Activated CD8-positive, alpha-beta memory T cell treated with anti-CD3 and anti-CD28 coated beads for 36 hours (primary cell): ENCODE data around the gene SBSN. TPM values are rescaled to one million over a fixed set of nuclear protein-coding genes. Genes with fewer than 3 reads are reported as not detected.
"Not testable (repeated sequence)": the region's sequence is repeated elsewhere in the genome, so short reads cannot be mapped to it uniquely, and the experiment has no call there.

Experiments
- CTCF ChIA-PET: fragments of 350-600 bp; sonication (Branson Sonifier 250); formaldehyde crosslinking; loops from one replicate; lab custom pipeline; 2021; ENCODE audit warnings: antibody characterized with exemption; lab: Charles Lee
- POLR2A ChIA-PET: fragments of 350-600 bp; sonication (Branson Sonifier 250); formaldehyde crosslinking; loops from one replicate; lab custom pipeline; 2021; ENCODE audit warnings: antibody characterized with exemption; lab: Charles Lee
- total RNA-seq, 2 experiments: library from RNA; stranded (reverse); gene quantifications; one replicate each; pipeline ENCODE4 v1.2.3, GENCODE V29; 2021

The SBSN gene
- total RNA-seq, 2 experiments from 2014 or later, result not detected

GRCh38 chr19:35491836-35492360 is 36.2 kb downstream of the SBSN start:
- POLR2A ChIA-PET, result no interaction called here

GRCh38 chr19:35490364-35490763 is 37.7 kb downstream of the SBSN start, which contains the start of gene KRTDAP:
TSS of gene KRTDAP (minus strand) at chr19:35490464. CDS start at chr19:35490442, 22 bp downstream.
- POLR2A ChIA-PET, result no interaction called here

More at GRCh38 chr19:35491836-35492360, 36.2 kb downstream of the SBSN start:
- CTCF ChIA-PET, result interaction anchor here (1.4 to 1.8 kb wide), 2 partner anchors 19 to 138 kb away, joined by 3 to 4 read pairs; no protein-coding TSS in a partner anchor

GRCh38 chr19:35488677-35489076 is 39.4 kb downstream of the SBSN start:
- CTCF ChIA-PET, result no interaction called here
- POLR2A ChIA-PET, result no interaction called here

More at GRCh38 chr19:35490364-35490763, 37.7 kb downstream of the SBSN start, which contains the start of gene KRTDAP:
- CTCF ChIA-PET, result interaction anchor here (1.8 kb wide), 1 partner anchor 137 kb away, joined by 4 read pairs; no protein-coding TSS in a partner anchor

GRCh38 chr19:35487656-35488182 is 40.4 kb downstream of the SBSN start:
- ChIA-PET CTCF (interaction anchor here (0.9 kb wide), 2 partner anchors 7 to 21 kb away, joined by 3 read pairs; no protein-coding TSS in a partner anchor), POLR2A (no interaction called here)

- ChIA-PET CTCF (interaction anchor here (0.8 to 1.0 kb wide), 2 partner anchors 9 to 24 kb away, joined by 3 to 5 read pairs; no protein-coding TSS in a partner anchor), POLR2A (no interaction called here)
These were observed 41.8 kb downstream of the SBSN start for GRCh38 chr19:35486268-35486708.

- POLR2A ChIA-PET, result no interaction called here
- CTCF ChIA-PET, result interaction anchor here (0.6 to 0.8 kb wide), 2 partner anchors 11 to 64 kb away, joined by 3 to 4 read pairs; no protein-coding TSS in a partner anchor
These were observed 43.7 kb downstream of the SBSN start for GRCh38 chr19:35484252-35485036.

- CTCF ChIA-PET, result no interaction called here
These were observed 45.0 kb downstream of the SBSN start for GRCh38 chr19:35483089-35483488.

GRCh38 chr19:35478794-35479677 is 49.1 kb downstream of the SBSN start:
- POLR2A ChIA-PET, result no interaction called here
- CTCF ChIA-PET, result no interaction called here

More at GRCh38 chr19:35483089-35483488, 45.0 kb downstream of the SBSN start:
- POLR2A ChIA-PET, result no interaction called here

- ChIA-PET CTCF (no interaction called here), POLR2A (no interaction called here)
These were observed 52.0 kb downstream of the SBSN start for GRCh38 chr19:35476149-35476548.

GRCh38 chr19:35474594-35474993 is 53.5 kb downstream of the SBSN start:
- POLR2A ChIA-PET, CTCF ChIA-PET: not testable (repeated sequence)

GRCh38 chr19:35474104-35474503 is 54.0 kb downstream of the SBSN start:
- POLR2A ChIA-PET, result no interaction called here
- CTCF ChIA-PET, result no interaction called here

Other genes with a start within 250 kb of the SBSN start
- under 1 TPM; 0.48 to 0.55 TPM for gene HAMP, start 245.8 kb downstream of the SBSN start, total RNA-seq
- gene MAG, start 236.2 kb downstream of the SBSN start, total RNA-seq, result not detected
- gene CD22, start 199.1 kb downstream of the SBSN start, total RNA-seq, result under 1 TPM; 0.13 to 0.23 TPM
- gene FFAR1, start 180.4 kb downstream of the SBSN start, total RNA-seq, result not detected
- gene FFAR3, start 169.9 kb downstream of the SBSN start, total RNA-seq, result under 1 TPM; 0.38 to 0.42 TPM
- gene GPR42, start 157.2 kb downstream of the SBSN start, total RNA-seq, result not detected
- gene FFAR2, start 80.1 kb downstream of the SBSN start, total RNA-seq, result not detected
- gene KRTDAP, start 37.8 kb downstream of the SBSN start, total RNA-seq, result not detected
- gene DMKN, start 14.7 kb downstream of the SBSN start, total RNA-seq, result 1 to 10 TPM in 1 of 2 experiments, under 1 TPM in 1; 0.65 to 2.0 TPM
- not detected for gene GAPDHS, start 5.1 kb upstream of the SBSN start, total RNA-seq
- 100 to 1,000 TPM; 106 to 110 TPM for gene TMEM147, start 17.3 kb upstream of the SBSN start, total RNA-seq
- gene ATP4A, start 35.3 kb upstream of the SBSN start, total RNA-seq, result not detected
- not detected for gene PMIS2, start 57.9 kb upstream of the SBSN start, total RNA-seq
- 10 to 100 TPM; 38.8 to 40.9 TPM for gene HAUS5, start 84.4 kb upstream of the SBSN start, total RNA-seq
- gene RBM42, start 100.7 kb upstream of the SBSN start, total RNA-seq, result 100 to 1,000 TPM; 102 to 104 TPM
- gene ETV2, start 113.4 kb upstream of the SBSN start, total RNA-seq, result 1 to 10 TPM; 2.0 to 2.1 TPM
- gene COX6B1, start 120.0 kb upstream of the SBSN start, total RNA-seq, result 100 to 1,000 TPM; 426 to 431 TPM
- gene UPK1A, start 138.2 kb upstream of the SBSN start, total RNA-seq, result under 1 TPM; 0.23 to 0.38 TPM
- 100 to 1,000 TPM; 278 to 282 TPM for gene ZBTB32, start 176.2 kb upstream of the SBSN start, total RNA-seq
- gene KMT2B, start 189.7 kb upstream of the SBSN start, total RNA-seq, result 10 to 100 TPM; 52.0 to 53.1 TPM
- gene IGFLR1, start 214.1 kb upstream of the SBSN start, total RNA-seq, result 10 to 100 TPM; 82.6 to 85.6 TPM
- gene U2AF1L4, start 217.1 kb upstream of the SBSN start, total RNA-seq, result 10 to 100 TPM; 24.9 to 26.6 TPM
- gene PSENEN, start 217.3 kb upstream of the SBSN start, total RNA-seq, result 10 to 100 TPM; 50.8 to 53.4 TPM
- gene LIN37, start 220.3 kb upstream of the SBSN start, total RNA-seq, result 10 to 100 TPM in 1 of 2 experiments, 1 to 10 TPM in 1; 7.3 to 10.5 TPM
- gene HSPB6, start 228.7 kb upstream of the SBSN start, total RNA-seq, result under 1 TPM in 1 of 2 experiments, not detected in 1; 0.21 TPM
- 10 to 100 TPM; 33.7 to 37.0 TPM for gene PROSER3, start 229.9 kb upstream of the SBSN start, total RNA-seq
- 10 to 100 TPM; 12.0 to 16.5 TPM for gene ARHGAP33, start 247.3 kb upstream of the SBSN start, total RNA-seq